PFSK-1 (cell line): Measurements from ENCODE around the gene GOLPH3L.

Source experiments
- POLR2AphosphoS5 ChIP-seq: IDR thresholded peaks from 2 replicates; pipeline ENCODE4 v1.6.1; 2012; ENCODE audit warnings: low read depth, mild to moderate bottlenecking, control low read depth, low read length, moderate library complexity
- TAF1 ChIP-seq: IDR thresholded peaks from 2 replicates; pipeline ENCODE4 v1.6.1; 2012; ENCODE audit warnings: low read length, control low read depth, borderline replicate concordance; ENCODE audit not compliant: insufficient read depth
- TF ChIP-seq, protein P1 (sequence below), 2 experiments: IDR thresholded peaks; 2 replicates each; pipeline versions ENCODE4 v1.6.1 to v1.8.0; 2011 to 2012; ENCODE audit warnings: low read depth in 2 of 2, low read length in 2 of 2, control low read depth in 1 of 2, inconsistent platforms in 1 of 2, mild to moderate bottlenecking in 1 of 2, moderate library complexity in 1 of 2; ENCODE audit not compliant: insufficient read depth in 1 of 2

- TF ChIP-seq, protein P1, sequence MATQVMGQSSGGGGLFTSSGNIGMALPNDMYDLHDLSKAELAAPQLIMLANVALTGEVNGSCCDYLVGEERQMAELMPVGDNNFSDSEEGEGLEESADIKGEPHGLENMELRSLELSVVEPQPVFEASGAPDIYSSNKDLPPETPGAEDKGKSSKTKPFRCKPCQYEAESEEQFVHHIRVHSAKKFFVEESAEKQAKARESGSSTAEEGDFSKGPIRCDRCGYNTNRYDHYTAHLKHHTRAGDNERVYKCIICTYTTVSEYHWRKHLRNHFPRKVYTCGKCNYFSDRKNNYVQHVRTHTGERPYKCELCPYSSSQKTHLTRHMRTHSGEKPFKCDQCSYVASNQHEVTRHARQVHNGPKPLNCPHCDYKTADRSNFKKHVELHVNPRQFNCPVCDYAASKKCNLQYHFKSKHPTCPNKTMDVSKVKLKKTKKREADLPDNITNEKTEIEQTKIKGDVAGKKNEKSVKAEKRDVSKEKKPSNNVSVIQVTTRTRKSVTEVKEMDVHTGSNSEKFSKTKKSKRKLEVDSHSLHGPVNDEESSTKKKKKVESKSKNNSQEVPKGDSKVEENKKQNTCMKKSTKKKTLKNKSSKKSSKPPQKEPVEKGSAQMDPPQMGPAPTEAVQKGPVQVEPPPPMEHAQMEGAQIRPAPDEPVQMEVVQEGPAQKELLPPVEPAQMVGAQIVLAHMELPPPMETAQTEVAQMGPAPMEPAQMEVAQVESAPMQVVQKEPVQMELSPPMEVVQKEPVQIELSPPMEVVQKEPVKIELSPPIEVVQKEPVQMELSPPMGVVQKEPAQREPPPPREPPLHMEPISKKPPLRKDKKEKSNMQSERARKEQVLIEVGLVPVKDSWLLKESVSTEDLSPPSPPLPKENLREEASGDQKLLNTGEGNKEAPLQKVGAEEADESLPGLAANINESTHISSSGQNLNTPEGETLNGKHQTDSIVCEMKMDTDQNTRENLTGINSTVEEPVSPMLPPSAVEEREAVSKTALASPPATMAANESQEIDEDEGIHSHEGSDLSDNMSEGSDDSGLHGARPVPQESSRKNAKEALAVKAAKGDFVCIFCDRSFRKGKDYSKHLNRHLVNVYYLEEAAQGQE (IDR thresholded peaks at IDR 0.05; ENCODE audit: insufficient read depth in 1 of 2, low read depth in 2 of 2, low read length in 2 of 2) = no peak
- no peak for TF ChIP-seq TAF1
- no peak for TF ChIP-seq POLR2AphosphoS5
These were observed 47.4 kb downstream of the GOLPH3L start for GRCh38 chr1:150649441-150650075.
